T-cell (primary cell): ENCODE data around the gene ZNF311. TPM values are rescaled to one million over a fixed set of nuclear protein-coding genes. Genes with fewer than 3 reads are reported as not detected.
A peak's percentile ranks its signal among the peaks of the same experiment; 100 is the strongest.

Source experiments
- ATAC-seq, 4 experiments: fragments of 200-7000 bp in 3 of 4; fragments of 150-1000 bp in 1 of 4; cut with Tn5 transposase; replicated peaks in 1 of 4; 1 replicate in 3 of 4; 2 replicates in 1 of 4; pipeline ENCODE4 v1.10.0; 2021; ENCODE audit warnings: moderate library complexity in 3 of 4, mild to moderate bottlenecking in 2 of 4, moderate number of reproducible peaks in 1 of 4
- CTCF ChIA-PET, 2 donors: fragments of 300-600 bp; sonication (Branson Sonifier 250); formaldehyde crosslinking; loops; one replicate each; lab custom pipeline; 2022; ENCODE audit warnings: antibody characterized with exemption in 2 of 2; lab: Charles Lee
- POLR2A ChIA-PET, 2 donors: fragments of 300-600 bp; sonication (Branson Sonifier 250); formaldehyde crosslinking; loops; one replicate each; lab custom pipeline; 2022; ENCODE audit warnings: antibody characterized with exemption in 2 of 2; lab: Charles Lee
- DNase-seq, 35 experiments: peaks; one replicate each; pipeline versions ENCODE4 v3.0.0 to v3.0.0-alpha.2; 2013 to 2023
- H3K27ac ChIP-seq: one replicate; pipeline ENCODE4 v1.5.1; 2013; ENCODE audit warnings: low read length
- H3K27me3 ChIP-seq, 2 experiments: replicated peaks in 1 of 2; 1 replicate in 1 of 2; 2 replicates in 1 of 2; pipeline versions ENCODE4 v1.6.1 to v1.7.0; 2013; ENCODE audit warnings: low read length in 1 of 2, mixed read lengths in 1 of 2; ENCODE audit not compliant: control insufficient read depth in 2 of 2, insufficient read depth in 2 of 2; ENCODE audit errors: extremely low read depth in 1 of 2
- H3K36me3 ChIP-seq, 2 donors: 1 replicate in 1 of 2; 2 replicates in 1 of 2; pipeline versions ENCODE4 v1.6.1 to v1.7.0; 2013; ENCODE audit warnings: low read length in 1 of 2; ENCODE audit not compliant: control insufficient read depth in 2 of 2, insufficient read depth in 1 of 2; ENCODE audit errors: extremely low read depth in 1 of 2
- H3K4me1 ChIP-seq, 2 experiments: 1 replicate in 1 of 2; 2 replicates in 1 of 2; pipeline versions ENCODE4 v1.6.1 to v1.7.0; 2013; ENCODE audit warnings: low read length in 2 of 2, mixed read lengths in 1 of 2; ENCODE audit not compliant: insufficient read depth in 2 of 2, control insufficient read depth in 1 of 2; ENCODE audit errors: extremely low read depth in 1 of 2
- H3K4me3 ChIP-seq, 2 donors: 1 replicate in 1 of 2; 2 replicates in 1 of 2; pipeline versions ENCODE4 v1.5.1 to v1.7.0; 2013; ENCODE audit warnings: mild to moderate bottlenecking in 2 of 2, low read length in 1 of 2, moderate library complexity in 1 of 2; ENCODE audit not compliant: control insufficient read depth in 1 of 2; ENCODE audit errors: extremely low read depth in 1 of 2
- H3K9me3 ChIP-seq: 2 replicates; pipeline ENCODE4 v1.7.0; 2013
- H3K27ac Mint-ChIP-seq, 2 donors: one replicate each; pipeline ENCODE4 v1.8.0; 2020 to 2021; ENCODE audit warnings: mild to moderate bottlenecking in 2 of 2, mixed read lengths in 2 of 2
- H3K27me3 Mint-ChIP-seq, 2 donors: one replicate each; pipeline ENCODE4 v1.8.0; 2021 to 2022; ENCODE audit warnings: mixed read lengths in 2 of 2
- H3K36me3 Mint-ChIP-seq: one replicate; pipeline ENCODE4 v1.8.0; 2021; ENCODE audit warnings: mixed read lengths
- H3K4me1 Mint-ChIP-seq, 3 donors: one replicate each; pipeline ENCODE4 v1.8.0; 2020 to 2022; ENCODE audit warnings: mixed read lengths in 3 of 3, mild to moderate bottlenecking in 1 of 3
- H3K4me3 Mint-ChIP-seq, 3 donors: one replicate each; pipeline ENCODE4 v1.8.0; 2020 to 2022; ENCODE audit warnings: mild to moderate bottlenecking in 3 of 3, mixed read lengths in 3 of 3, moderate library complexity in 3 of 3
- H3K9me3 Mint-ChIP-seq, 3 donors: one replicate each; pipeline ENCODE4 v1.8.0; 2020 to 2022; ENCODE audit warnings: mixed read lengths in 3 of 3
- WGBS: methylation state at CpG from one replicate; pipeline ENCODE4 v1.1.5; 2013; ENCODE audit warnings: missing lambda C conversion rate; ENCODE audit not compliant: insufficient coverage; 5-methylcytosine and 5-hydroxymethylcytosine counted together
- total RNA-seq, 35 experiments: library from RNA in 6 of 35; stranded (reverse) in 6 of 35; fragments of 120-200 nt in 1 of 35; gene quantifications; one replicate each; pipeline versions ENCODE4 v1.2.1 to v1.2.4 and lab custom pipeline; 2013 to 2026

Gene ZNF311
- total RNA-seq, 5 donors from 2014 or later (not counting 1 experiment from before 2014, with no cell fraction given), result 0.22 to 0.61 (median 0.30) TPM

DNA sequence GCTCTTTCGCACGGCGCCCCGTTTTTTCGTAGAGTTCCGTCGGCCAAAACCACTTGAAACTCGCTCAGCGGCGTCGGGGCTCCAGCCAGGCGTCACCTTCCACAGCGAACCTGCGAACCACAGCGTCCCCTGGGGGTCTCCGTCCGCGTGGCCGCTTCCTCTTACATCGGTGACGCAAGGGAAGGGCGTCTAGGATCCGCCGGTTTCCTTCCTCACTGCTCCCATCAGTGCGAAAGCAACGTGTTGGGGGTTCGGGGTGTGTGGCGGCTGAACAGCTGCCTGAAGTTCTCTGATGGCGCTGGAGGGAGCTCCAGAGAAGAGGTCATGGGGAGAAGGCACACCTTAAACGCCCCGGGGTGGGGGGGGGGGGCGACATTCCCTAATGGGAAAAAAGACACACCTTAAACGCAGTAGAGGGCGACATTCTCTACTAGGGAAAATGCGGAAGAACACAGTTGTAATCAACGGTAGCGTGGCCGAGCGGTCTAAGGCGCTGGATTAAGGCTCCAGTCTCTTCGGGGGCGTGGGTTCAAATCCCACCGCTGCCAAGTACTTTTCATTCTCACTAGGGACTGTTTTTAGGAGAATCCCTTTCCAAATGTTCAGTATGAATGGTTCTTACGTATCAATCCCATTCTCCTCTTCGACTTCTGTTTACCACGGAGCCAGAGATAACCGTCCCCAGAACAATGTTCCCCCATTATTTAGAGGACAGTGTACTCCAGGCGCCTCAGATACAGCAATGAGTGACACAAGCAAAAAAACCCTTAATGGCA is 16.4 kb downstream of the ZNF311 start:
- 15% methylated on average over 26 of the region's 48 CpGs for WGBS
- DNase-seq (peak in 34 of 35 experiments; percentile 48 to 84 (median 70)), ATAC-seq (peak; percentile 69 to 89 (median 74))
- peaks cover 0 to 18% of the 10 kb centered on the region in 2 experiments for H3K4me1 ChIP-seq
- H3K4me3 Mint-ChIP-seq, result peak overlapping the region; percentile 68 to 76 (median 74)
- peaks cover 0 to 36% of the 10 kb centered on the region in 2 experiments for H3K27me3 ChIP-seq
- peaks cover 6 to 28% of the 10 kb centered on the region in 2 donors for H3K27me3 Mint-ChIP-seq
- POLR2A ChIA-PET, result no interaction called here
- no peak overlapping the region for H3K27ac Mint-ChIP-seq
- no peaks in the 10 kb centered on the region for H3K36me3 Mint-ChIP-seq
- CTCF ChIA-PET, result interaction anchor here in 1 of 2 donors (0.6 kb wide), 2 partner anchors 10 to 864 kb away, joined by 4 to 5 read pairs; partner anchors contain the start of gene ZSCAN16
- no peaks in the 10 kb centered on the region for H3K9me3 ChIP-seq
- no peaks in the 10 kb centered on the region for H3K36me3 ChIP-seq
- H3K27ac ChIP-seq, result no peak overlapping the region
- H3K4me3 ChIP-seq, result peak overlapping the region; percentile 46 to 61
- H3K9me3 Mint-ChIP-seq, result peaks cover 0 to 3% (median 0%) of the 10 kb centered on the region in 3 donors
- H3K4me1 Mint-ChIP-seq, result peaks cover 21 to 27% (median 22%) of the 10 kb centered on the region in 3 donors

DNA sequence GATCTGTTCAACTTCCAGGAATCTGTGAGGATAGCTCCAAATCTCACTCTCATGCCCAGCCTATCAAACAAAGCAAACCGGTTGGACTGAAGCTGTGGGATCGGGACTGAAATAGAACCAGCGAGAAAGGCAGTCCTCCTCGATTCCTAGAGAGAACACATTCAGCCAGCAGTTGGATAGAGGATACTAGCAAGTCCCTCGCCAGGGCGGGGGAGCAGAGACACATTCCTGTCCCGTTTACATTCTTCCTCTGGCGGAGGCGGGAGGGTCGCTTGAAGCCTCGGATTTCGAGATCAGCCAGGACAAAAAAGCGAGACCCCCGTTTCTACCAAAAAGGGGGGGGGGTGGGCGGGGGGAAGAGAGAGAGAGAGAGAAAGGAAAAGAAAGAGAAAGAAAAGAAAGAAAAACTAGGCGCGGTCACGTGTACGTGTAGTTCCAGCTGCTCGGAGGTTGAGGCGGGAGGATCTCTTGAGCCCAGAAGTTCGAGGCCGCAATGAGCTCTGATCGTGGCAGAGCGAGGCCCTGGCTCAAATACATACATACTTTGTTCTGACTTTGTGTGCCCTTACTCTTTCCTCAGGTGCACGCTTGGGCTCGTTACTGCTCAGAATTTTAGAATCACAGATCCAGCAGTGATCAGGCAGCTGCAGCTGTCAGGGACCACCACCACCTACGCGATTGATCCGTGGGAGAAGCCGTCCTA is 19.5 kb downstream of the ZNF311 start:
- Histone ChIP-seq H3K36me3 (no peaks in the 10 kb centered on the region), H3K27ac (no peak overlapping the region), H3K9me3 (no peaks in the 10 kb centered on the region), H3K27me3 (peaks cover 0 to 34% of the 10 kb centered on the region in 2 experiments), H3K4me3 (peak overlapping the region in 1 of 2 donors; percentile 18), H3K4me1 (peaks cover 7 to 33% of the 10 kb centered on the region in 2 experiments)
- Mint-ChIP-seq H3K27ac (no peak overlapping the region), H3K36me3 (no peaks in the 10 kb centered on the region), H3K27me3 (peaks cover 7 to 35% of the 10 kb centered on the region in 2 donors), H3K4me3 (peak overlapping the region; percentile 59 to 70 (median 62)), H3K9me3 (peaks cover 0 to 3% (median 0%) of the 10 kb centered on the region in 3 donors), H3K4me1 (peaks cover 36 to 53% (median 50%) of the 10 kb centered on the region in 3 donors)
- DNase-seq (peak in 1 of 35 experiments; percentile 8), ATAC-seq (no peak)
- 21% methylated on average over 5 of the region's 31 CpGs for WGBS
- ChIA-PET POLR2A (no interaction called here), CTCF (interaction anchor here in 1 of 2 donors (0.8 to 1.9 kb wide), 2 partner anchors 137 to 148 kb away, joined by 3 to 9 read pairs; no protein-coding TSS in a partner anchor)

DNA sequence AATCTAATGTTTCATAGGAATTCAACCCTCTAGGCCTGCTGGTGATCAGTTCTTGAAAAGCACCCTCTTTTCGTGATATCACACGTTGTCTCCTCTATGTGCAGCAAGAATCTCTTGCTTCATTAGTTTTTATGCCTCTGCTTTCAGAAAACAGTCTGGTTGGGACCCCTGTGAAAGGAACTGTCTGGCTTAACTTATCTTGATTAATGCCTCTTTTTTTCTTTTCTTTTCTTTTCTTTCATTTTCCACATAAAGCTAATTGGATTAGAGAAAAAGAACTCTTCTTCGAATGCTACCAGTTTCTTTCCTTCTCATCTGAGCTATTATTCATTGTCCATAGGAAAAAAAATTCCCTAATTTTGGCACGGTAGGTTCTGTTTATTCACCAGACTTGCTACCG is 21.3 kb downstream of the ZNF311 start:
- Histone ChIP-seq H3K4me1 (peaks cover 8 to 33% of the 10 kb centered on the region in 2 experiments), H3K27ac (no peak overlapping the region), H3K9me3 (no peaks in the 10 kb centered on the region), H3K4me3 (no peak overlapping the region), H3K27me3 (peaks cover 0 to 34% of the 10 kb centered on the region in 2 experiments), H3K36me3 (no peaks in the 10 kb centered on the region)
- CTCF ChIA-PET, result interaction anchor here in 1 of 2 donors (0.7 to 0.8 kb wide), 4 partner anchors 48 to 1825 kb away, joined by 6 to 7 read pairs (median 6); no protein-coding TSS in a partner anchor
- Mint-ChIP-seq H3K27me3 (peaks cover 11 to 30% of the 10 kb centered on the region in 2 donors), H3K4me3 (peak overlapping the region in 1 of 3 donors; percentile 75), H3K9me3 (peaks cover 0 to 3% (median 0%) of the 10 kb centered on the region in 3 donors), H3K36me3 (no peaks in the 10 kb centered on the region), H3K27ac (no peak overlapping the region), H3K4me1 (peaks cover 41 to 60% (median 55%) of the 10 kb centered on the region in 3 donors)
- no peak for ATAC-seq
- 91% methylated on average over 2 of the region's 5 CpGs for WGBS
- POLR2A ChIA-PET, result interaction anchor here in 1 of 2 donors (0.6 to 0.7 kb wide), 2 partner anchors 20 to 46 kb away, joined by 3 to 9 read pairs; no protein-coding TSS in a partner anchor
- DNase-seq, result no peak

DNA sequence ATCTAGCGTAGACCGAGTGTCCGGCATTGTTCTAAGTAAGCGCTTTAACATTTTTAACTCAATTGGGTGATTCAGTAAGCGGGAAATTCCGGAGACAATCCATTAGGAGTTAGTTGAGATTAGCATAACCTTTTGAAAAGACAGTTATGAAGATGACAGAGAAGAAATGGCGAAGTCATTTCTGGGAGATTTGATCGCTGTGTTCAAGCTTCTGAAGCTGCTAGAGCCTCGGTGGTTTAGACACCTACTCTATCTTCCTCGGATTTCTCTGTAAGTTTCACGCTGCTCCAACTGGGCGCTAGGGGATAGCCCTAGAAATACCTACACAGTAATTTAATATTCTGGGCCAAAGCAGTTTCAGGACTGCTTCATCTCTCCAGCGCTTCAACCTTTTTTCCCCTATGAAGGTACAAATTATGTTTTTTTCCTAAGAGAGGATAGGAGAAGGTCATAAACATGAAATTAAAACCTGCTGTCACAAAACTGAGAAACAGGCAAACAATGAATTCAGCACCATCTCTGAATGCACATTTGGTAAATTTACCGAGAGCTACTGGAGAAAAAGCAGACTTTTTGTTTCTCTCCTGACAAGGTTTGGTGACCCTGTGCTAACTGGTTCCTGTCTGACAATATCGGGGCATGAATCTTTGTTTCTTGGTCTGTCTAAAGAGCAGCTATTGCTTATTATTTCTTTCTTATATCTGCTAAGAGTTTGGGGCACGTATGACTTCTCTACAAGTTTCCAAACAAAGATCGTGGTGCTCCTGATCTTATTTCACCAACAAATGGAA is 22.4 kb downstream of the ZNF311 start:
- Histone ChIP-seq H3K27ac (peak overlapping the region; percentile 64), H3K4me1 (peaks cover 8 to 25% of the 10 kb centered on the region in 2 experiments), H3K36me3 (no peaks in the 10 kb centered on the region), H3K9me3 (no peaks in the 10 kb centered on the region), H3K27me3 (peaks cover 2 to 23% of the 10 kb centered on the region in 2 experiments), H3K4me3 (peak overlapping the region; percentile 83 to 98)
- WGBS, result no CpG with 5 or more reads among the region's 17 CpGs
- DNase-seq, result peak in 6 of 35 experiments; percentile 9 to 61 (median 19)
- H3K4me3 Mint-ChIP-seq, result peak overlapping the region; percentile 75 to 96 (median 81)
- H3K27me3 Mint-ChIP-seq, result peaks cover 13 to 34% of the 10 kb centered on the region in 2 donors
- no peaks in the 10 kb centered on the region for H3K36me3 Mint-ChIP-seq
- H3K9me3 Mint-ChIP-seq, result peaks cover 0 to 3% (median 0%) of the 10 kb centered on the region in 3 donors
- H3K4me1 Mint-ChIP-seq, result peaks cover 39 to 59% (median 56%) of the 10 kb centered on the region in 3 donors
- CTCF ChIA-PET, result interaction anchor here (0.6 to 5.0 kb wide), 4 partner anchors 119 to 159 kb away, joined by 4 to 31 read pairs (median 5); no protein-coding TSS in a partner anchor
- peak; percentile 31 to 56 (median 36) for ATAC-seq
- POLR2A ChIA-PET, result interaction anchor here in 1 of 2 donors (0.6 kb wide), 1 partner anchor 86 kb away, joined by 3 read pairs; no protein-coding TSS in a partner anchor
- peak overlapping the region; percentile 70 to 94 for H3K27ac Mint-ChIP-seq

DNA sequence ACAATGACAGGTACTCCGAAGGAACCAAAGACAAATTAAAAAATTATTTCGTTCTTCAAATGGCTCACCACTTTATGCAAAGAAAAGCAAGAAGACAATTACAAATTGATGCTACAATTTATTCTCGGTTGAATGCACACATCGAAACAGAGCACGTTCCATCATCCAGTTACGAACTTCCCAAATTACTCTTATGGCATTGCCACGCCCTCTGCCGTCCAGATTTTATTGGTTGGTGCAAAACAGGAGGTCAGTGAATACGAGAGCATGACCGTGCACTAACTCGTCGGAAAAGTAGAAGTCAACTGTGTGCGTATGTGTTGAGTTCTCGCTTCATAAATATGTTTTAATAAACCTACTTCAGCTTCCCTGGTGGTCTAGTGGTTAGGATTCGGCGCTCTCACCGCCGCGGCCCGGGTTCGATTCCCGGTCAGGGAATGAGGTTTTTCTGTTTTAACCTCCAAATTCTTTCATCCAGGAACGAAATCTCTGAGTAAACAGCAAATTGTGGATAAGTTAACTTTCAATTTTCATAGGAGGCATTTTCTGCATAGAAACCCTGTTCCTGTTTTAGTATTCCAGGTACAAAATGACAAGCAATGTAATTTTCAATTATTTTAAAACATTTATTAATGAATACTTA is 23.2 kb downstream of the ZNF311 start:
- peak; percentile 63 to 70 (median 65) for ATAC-seq

More for the DNA sequence above, 23.2 kb downstream of the ZNF311 start:
- Mint-ChIP-seq H3K36me3 (no peaks in the 10 kb centered on the region), H3K27ac (peak overlapping the region; percentile 88 to 94), H3K9me3 (peaks cover 0 to 3% (median 0%) of the 10 kb centered on the region in 3 donors), H3K4me3 (peak overlapping the region; percentile 75 to 96 (median 81)), H3K4me1 (peaks cover 44 to 65% (median 59%) of the 10 kb centered on the region in 3 donors), H3K27me3 (peaks cover 14 to 37% of the 10 kb centered on the region in 2 donors)
- no peaks in the 10 kb centered on the region for H3K9me3 ChIP-seq
- peak overlapping the region; percentile 64 for H3K27ac ChIP-seq
- DNase-seq, result peak; percentile 28 to 86 (median 61)
- ChIA-PET CTCF (interaction anchor here in 1 of 2 donors (0.9 to 5.0 kb wide), 4 partner anchors 34 to 144 kb away, joined by 5 to 31 read pairs (median 6); no protein-coding TSS in a partner anchor), POLR2A (interaction anchor here in 1 of 2 donors (0.6 kb wide), 2 partner anchors 11 to 85 kb away, joined by 3 read pairs; no protein-coding TSS in a partner anchor)
- H3K27me3 ChIP-seq, result peaks cover 3 to 25% of the 10 kb centered on the region in 2 experiments
- H3K4me3 ChIP-seq, result peak overlapping the region; percentile 83 to 98
- peaks cover 8 to 31% of the 10 kb centered on the region in 2 experiments for H3K4me1 ChIP-seq
- 8% methylated on average over 2 of the region's 23 CpGs for WGBS
- H3K36me3 ChIP-seq, result no peaks in the 10 kb centered on the region
